Astrocyte (in vitro differentiated cells and primary cell): ENCODE data around the gene LRP1B.

Experiments used
- CTCF ChIP-seq: IDR thresholded peaks from 2 replicates; pipeline ENCODE4 v1.5.1; 2011; ENCODE audit warnings: low read depth, mild to moderate bottlenecking, inconsistent platforms, low read length, moderate library complexity; ENCODE audit not compliant: insufficient read depth
- EZH2 ChIP-seq: IDR thresholded peaks from 2 replicates; pipeline ENCODE4 v1.6.1; 2012; ENCODE audit warnings: mild to moderate bottlenecking, low read length, inconsistent platforms; ENCODE audit not compliant: insufficient read depth

- TF ChIP-seq EZH2 (no peak), CTCF (no peak)
These were observed 850.8 kb downstream of the LRP1B start for GRCh38 chr2:141280037-141280436.
